ENCODE results near the gene ADAMTS9.

DNA sequence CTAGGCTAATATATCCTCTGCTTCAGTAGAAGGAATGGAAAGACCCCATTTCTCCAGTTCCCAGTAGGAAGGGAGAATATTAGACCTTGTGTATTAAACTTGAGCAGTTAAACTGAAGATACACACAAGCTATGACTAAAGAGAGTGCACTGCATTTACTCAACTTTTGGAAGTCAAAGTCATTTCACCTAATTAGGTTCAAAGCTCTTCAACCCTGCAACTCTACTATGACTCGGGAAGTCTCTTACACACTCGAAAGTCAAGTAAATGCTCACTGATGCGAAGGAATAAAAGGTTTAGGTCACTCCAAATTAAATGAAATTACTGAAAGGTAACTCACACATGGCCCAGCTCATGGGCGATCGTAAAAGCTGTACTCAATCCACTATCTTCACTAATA, 33.8 kb downstream of the ADAMTS9 start:
- TF ChIP-seq, protein P1, sequence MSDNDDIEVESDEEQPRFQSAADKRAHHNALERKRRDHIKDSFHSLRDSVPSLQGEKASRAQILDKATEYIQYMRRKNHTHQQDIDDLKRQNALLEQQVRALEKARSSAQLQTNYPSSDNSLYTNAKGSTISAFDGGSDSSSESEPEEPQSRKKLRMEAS (IDR thresholded peaks at IDR 0.05), result no peak
- TF ChIP-seq CREB1 (IDR thresholded peaks at IDR 0.05; ENCODE audit: low read depth) (no peak), TAF1 (IDR thresholded peaks at IDR 0.05; ENCODE audit: low read depth) (no peak), EP300 (IDR thresholded peaks at IDR 0.05; ENCODE audit: borderline replicate concordance) (no peak), TCF12 (IDR thresholded peaks at IDR 0.05; ENCODE audit: low read depth) (no peak), YY1 (IDR thresholded peaks at IDR 0.05; ENCODE audit: low read depth) (no peak), ZBTB7A (IDR thresholded peaks at IDR 0.05; ENCODE audit: low read depth) (no peak), RAD21 (IDR thresholded peaks at IDR 0.05; ENCODE audit: low read depth) (no peak), FOXM1 (IDR thresholded peaks at IDR 0.05; ENCODE audit: borderline replicate concordance, low read depth) (no peak), EGR1 (IDR thresholded peaks at IDR 0.05) (no peak), NFIC (IDR thresholded peaks at IDR 0.05) (no peak)
- TF ChIP-seq, protein P2, sequence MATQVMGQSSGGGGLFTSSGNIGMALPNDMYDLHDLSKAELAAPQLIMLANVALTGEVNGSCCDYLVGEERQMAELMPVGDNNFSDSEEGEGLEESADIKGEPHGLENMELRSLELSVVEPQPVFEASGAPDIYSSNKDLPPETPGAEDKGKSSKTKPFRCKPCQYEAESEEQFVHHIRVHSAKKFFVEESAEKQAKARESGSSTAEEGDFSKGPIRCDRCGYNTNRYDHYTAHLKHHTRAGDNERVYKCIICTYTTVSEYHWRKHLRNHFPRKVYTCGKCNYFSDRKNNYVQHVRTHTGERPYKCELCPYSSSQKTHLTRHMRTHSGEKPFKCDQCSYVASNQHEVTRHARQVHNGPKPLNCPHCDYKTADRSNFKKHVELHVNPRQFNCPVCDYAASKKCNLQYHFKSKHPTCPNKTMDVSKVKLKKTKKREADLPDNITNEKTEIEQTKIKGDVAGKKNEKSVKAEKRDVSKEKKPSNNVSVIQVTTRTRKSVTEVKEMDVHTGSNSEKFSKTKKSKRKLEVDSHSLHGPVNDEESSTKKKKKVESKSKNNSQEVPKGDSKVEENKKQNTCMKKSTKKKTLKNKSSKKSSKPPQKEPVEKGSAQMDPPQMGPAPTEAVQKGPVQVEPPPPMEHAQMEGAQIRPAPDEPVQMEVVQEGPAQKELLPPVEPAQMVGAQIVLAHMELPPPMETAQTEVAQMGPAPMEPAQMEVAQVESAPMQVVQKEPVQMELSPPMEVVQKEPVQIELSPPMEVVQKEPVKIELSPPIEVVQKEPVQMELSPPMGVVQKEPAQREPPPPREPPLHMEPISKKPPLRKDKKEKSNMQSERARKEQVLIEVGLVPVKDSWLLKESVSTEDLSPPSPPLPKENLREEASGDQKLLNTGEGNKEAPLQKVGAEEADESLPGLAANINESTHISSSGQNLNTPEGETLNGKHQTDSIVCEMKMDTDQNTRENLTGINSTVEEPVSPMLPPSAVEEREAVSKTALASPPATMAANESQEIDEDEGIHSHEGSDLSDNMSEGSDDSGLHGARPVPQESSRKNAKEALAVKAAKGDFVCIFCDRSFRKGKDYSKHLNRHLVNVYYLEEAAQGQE (IDR thresholded peaks at IDR 0.05; ENCODE audit: low read depth), result no peak
- TF ChIP-seq, protein P3, sequence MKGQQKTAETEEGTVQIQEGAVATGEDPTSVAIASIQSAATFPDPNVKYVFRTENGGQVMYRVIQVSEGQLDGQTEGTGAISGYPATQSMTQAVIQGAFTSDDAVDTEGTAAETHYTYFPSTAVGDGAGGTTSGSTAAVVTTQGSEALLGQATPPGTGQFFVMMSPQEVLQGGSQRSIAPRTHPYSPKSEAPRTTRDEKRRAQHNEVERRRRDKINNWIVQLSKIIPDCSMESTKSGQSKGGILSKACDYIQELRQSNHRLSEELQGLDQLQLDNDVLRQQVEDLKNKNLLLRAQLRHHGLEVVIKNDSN (IDR thresholded peaks at IDR 0.05), result no peak

All from Ishikawa (cell line).